Lower leg skin (tissue), 3 donors: ENCODE measurements around the gene IFT88.

Experiments used
- POLR2A ChIP-seq, 2 donors: fragments of 450-650 bp; IDR thresholded peaks; one replicate each; pipeline ENCODE4 v1.6.1; 2016 to 2017; ENCODE audit warnings: antibody characterized with exemption in 2 of 2, mild to moderate bottlenecking in 1 of 2, moderate library complexity in 1 of 2
- TF ChIP-seq, protein P1 (sequence below), 3 donors: fragments of 450-650 bp; IDR thresholded peaks; one replicate each; pipeline ENCODE4 v1.5.1; 2016; ENCODE audit warnings: antibody characterized with exemption in 3 of 3, mild to moderate bottlenecking in 3 of 3, moderate library complexity in 2 of 3

DNA sequence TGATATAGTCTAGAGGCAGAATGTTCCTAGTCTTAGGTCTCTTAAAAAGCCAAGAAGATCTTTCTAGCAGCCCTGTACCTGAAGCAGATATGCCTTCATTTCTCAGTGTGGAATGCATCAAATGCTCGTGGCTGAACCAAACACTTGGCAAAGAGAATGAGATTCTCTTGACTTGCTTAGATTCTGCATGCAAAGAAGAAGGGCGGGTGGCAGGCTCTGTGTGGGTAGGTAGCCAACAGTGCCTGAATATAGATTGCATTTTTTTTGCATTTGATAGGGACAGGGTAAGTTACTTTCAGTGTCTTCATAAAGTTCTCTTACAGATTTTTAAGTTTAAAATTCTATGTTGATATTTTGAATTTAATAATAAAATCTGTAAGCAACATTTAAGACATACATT is 27.3 kb downstream of the IFT88 start:
- TF ChIP-seq, protein P1, sequence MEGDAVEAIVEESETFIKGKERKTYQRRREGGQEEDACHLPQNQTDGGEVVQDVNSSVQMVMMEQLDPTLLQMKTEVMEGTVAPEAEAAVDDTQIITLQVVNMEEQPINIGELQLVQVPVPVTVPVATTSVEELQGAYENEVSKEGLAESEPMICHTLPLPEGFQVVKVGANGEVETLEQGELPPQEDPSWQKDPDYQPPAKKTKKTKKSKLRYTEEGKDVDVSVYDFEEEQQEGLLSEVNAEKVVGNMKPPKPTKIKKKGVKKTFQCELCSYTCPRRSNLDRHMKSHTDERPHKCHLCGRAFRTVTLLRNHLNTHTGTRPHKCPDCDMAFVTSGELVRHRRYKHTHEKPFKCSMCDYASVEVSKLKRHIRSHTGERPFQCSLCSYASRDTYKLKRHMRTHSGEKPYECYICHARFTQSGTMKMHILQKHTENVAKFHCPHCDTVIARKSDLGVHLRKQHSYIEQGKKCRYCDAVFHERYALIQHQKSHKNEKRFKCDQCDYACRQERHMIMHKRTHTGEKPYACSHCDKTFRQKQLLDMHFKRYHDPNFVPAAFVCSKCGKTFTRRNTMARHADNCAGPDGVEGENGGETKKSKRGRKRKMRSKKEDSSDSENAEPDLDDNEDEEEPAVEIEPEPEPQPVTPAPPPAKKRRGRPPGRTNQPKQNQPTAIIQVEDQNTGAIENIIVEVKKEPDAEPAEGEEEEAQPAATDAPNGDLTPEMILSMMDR (IDR thresholded peaks at IDR 0.05): no peak
- no peak for TF ChIP-seq POLR2A (IDR thresholded peaks at IDR 0.05)
